CD4-positive, alpha-beta T cell (primary cell): ENCODE measurements around the gene HSD17B12. TPM values are rescaled to one million over a fixed set of nuclear protein-coding genes. Genes with fewer than 3 reads are reported as not detected.

Experiments
- ATAC-seq: fragments of 200-7000 bp; cut with Tn5 transposase; one replicate; pipeline ENCODE4 v1.10.0; 2022; ENCODE audit warnings: mild to moderate bottlenecking; ENCODE audit not compliant: poor library complexity
- CTCF ChIA-PET: fragments of 350-600 bp; sonication (Branson Sonifier 250); formaldehyde crosslinking; loops from one replicate; lab custom pipeline; 2021; ENCODE audit warnings: antibody characterized with exemption, inconsistent platforms; lab: Charles Lee
- POLR2A ChIA-PET: fragments of 350-600 bp; sonication (Branson Sonifier 250); formaldehyde crosslinking; loops from one replicate; lab custom pipeline; 2021; ENCODE audit warnings: antibody characterized with exemption, inconsistent platforms; lab: Charles Lee
- DNase-seq, 14 experiments: peaks; one replicate each; pipeline ENCODE4 v3.0.0-alpha.2; 2013 to 2020; ENCODE audit warnings: mixed read lengths in 2 of 14
- H3K27ac ChIP-seq, 2 donors: one replicate each; pipeline versions ENCODE4 v1.5.1 to v1.7.0; 2013; ENCODE audit warnings: low read length in 2 of 2, low read depth in 1 of 2, mild to moderate bottlenecking in 1 of 2
- H3K27me3 ChIP-seq, 2 experiments: 1 replicate in 1 of 2; 2 replicates in 1 of 2; pipeline versions ENCODE4 v1.6.1 to v1.7.0; 2013; ENCODE audit warnings: low read length in 2 of 2, control low read depth in 1 of 2, mild to moderate bottlenecking in 1 of 2, moderate library complexity in 1 of 2; ENCODE audit not compliant: insufficient read depth in 2 of 2, control insufficient read depth in 1 of 2
- H3K36me3 ChIP-seq: one replicate; pipeline ENCODE4 v1.6.1; 2013; ENCODE audit warnings: low read length, control low read depth; ENCODE audit not compliant: insufficient read depth
- H3K4me1 ChIP-seq: one replicate; pipeline ENCODE4 v1.6.1; 2013; ENCODE audit warnings: low read length, control low read depth; ENCODE audit not compliant: insufficient read depth
- H3K4me3 ChIP-seq: one replicate; pipeline ENCODE4 v1.5.1; 2013; ENCODE audit warnings: mild to moderate bottlenecking, low read length, moderate library complexity
- H3K9me3 ChIP-seq, 2 experiments: 1 replicate in 1 of 2; 2 replicates in 1 of 2; pipeline versions ENCODE4 v1.6.1 to v1.7.0; 2013; ENCODE audit warnings: low read length in 2 of 2, mild to moderate bottlenecking in 2 of 2, control low read depth in 1 of 2, moderate library complexity in 1 of 2; ENCODE audit not compliant: control insufficient read depth in 1 of 2, insufficient read depth in 1 of 2
- H3K27ac Mint-ChIP-seq: one replicate; pipeline ENCODE4 v1.8.0; 2020; ENCODE audit warnings: mixed read lengths
- H3K27me3 Mint-ChIP-seq: one replicate; pipeline ENCODE4 v1.8.0; 2021; ENCODE audit warnings: mixed read lengths
- H3K36me3 Mint-ChIP-seq: one replicate; pipeline ENCODE4 v1.8.0; 2021; ENCODE audit warnings: low read depth, mixed read lengths
- H3K4me1 Mint-ChIP-seq: one replicate; pipeline ENCODE4 v1.8.0; 2021; ENCODE audit warnings: low read depth, mixed read lengths
- H3K4me3 Mint-ChIP-seq: one replicate; pipeline ENCODE4 v1.8.0; 2020; ENCODE audit warnings: mild to moderate bottlenecking, mixed read lengths
- H3K9me3 Mint-ChIP-seq: one replicate; pipeline ENCODE4 v1.8.0; 2020; ENCODE audit warnings: mixed read lengths
- intact Hi-C, 2 experiments: fragments of 100-400 bp; cut with DNase I in 1 of 2; cut with micrococcal nuclease in 1 of 2; formaldehyde crosslinking; loops; one replicate each; pipeline versions ENCODE4 v1.15.1 to v1.9.0; 2023 to 2025; cut with DNase I, micrococcal nuclease
- total RNA-seq, 174 experiments: library from RNA in 2 of 174; stranded (reverse) in 2 of 174; gene quantifications; one replicate each; pipeline ENCODE4 v1.2.3 and lab custom pipeline; 2021 to 2026
- TF ChIP-seq, protein P1 (sequence below): fragments of 200-600 bp; IDR thresholded peaks from one replicate; pipeline ENCODE4 v1.8.0; 2022; ENCODE audit warnings: antibody characterized with exemption, mild to moderate bottlenecking

Gene HSD17B12
- total RNA-seq, 2 experiments from 2014 or later = 16.1 to 16.3 TPM

DNA sequence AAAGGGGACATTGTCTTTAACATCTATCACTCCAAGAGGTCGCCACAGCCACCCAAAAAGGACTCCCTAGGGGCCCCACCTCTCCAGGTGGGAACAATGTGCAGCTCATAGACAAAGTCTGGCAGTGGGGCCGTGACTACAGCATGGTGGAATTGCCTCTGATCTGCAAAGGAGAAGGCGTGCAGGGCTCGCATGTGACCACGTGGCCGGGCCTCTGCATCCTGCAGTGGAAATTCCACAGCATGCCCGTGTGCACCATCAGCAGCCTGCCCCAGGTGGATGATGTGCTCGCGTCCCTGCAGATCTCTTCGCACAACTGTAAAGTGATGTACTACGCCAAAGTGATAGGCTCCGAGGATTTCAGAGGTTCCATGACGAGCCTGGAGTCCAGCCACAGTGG is 218.6 kb downstream of the HSD17B12 start:
- Mint-ChIP-seq H3K4me1 (peaks cover 6% of the 10 kb centered on the region), H3K4me3 (no peak overlapping the region), H3K27ac (no peak overlapping the region), H3K27me3 (no peaks in the 10 kb centered on the region), H3K36me3 (peaks cover 92% of the 10 kb centered on the region), H3K9me3 (no peaks in the 10 kb centered on the region)
- H3K4me1 ChIP-seq = no peaks in the 10 kb centered on the region
- H3K9me3 ChIP-seq = no peaks in the 10 kb centered on the region
- no peak overlapping the region for H3K27ac ChIP-seq
- TF ChIP-seq, protein P1, sequence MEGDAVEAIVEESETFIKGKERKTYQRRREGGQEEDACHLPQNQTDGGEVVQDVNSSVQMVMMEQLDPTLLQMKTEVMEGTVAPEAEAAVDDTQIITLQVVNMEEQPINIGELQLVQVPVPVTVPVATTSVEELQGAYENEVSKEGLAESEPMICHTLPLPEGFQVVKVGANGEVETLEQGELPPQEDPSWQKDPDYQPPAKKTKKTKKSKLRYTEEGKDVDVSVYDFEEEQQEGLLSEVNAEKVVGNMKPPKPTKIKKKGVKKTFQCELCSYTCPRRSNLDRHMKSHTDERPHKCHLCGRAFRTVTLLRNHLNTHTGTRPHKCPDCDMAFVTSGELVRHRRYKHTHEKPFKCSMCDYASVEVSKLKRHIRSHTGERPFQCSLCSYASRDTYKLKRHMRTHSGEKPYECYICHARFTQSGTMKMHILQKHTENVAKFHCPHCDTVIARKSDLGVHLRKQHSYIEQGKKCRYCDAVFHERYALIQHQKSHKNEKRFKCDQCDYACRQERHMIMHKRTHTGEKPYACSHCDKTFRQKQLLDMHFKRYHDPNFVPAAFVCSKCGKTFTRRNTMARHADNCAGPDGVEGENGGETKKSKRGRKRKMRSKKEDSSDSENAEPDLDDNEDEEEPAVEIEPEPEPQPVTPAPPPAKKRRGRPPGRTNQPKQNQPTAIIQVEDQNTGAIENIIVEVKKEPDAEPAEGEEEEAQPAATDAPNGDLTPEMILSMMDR = no peak
- H3K4me3 ChIP-seq = no peak overlapping the region
- peaks cover 81% of the 10 kb centered on the region for H3K36me3 ChIP-seq
- intact Hi-C loops = no loop called here
- ChIA-PET POLR2A (no interaction called here), CTCF (no interaction called here)
- no peaks in the 10 kb centered on the region for H3K27me3 ChIP-seq
- ATAC-seq (no peak), DNase-seq (no peak)

DNA sequence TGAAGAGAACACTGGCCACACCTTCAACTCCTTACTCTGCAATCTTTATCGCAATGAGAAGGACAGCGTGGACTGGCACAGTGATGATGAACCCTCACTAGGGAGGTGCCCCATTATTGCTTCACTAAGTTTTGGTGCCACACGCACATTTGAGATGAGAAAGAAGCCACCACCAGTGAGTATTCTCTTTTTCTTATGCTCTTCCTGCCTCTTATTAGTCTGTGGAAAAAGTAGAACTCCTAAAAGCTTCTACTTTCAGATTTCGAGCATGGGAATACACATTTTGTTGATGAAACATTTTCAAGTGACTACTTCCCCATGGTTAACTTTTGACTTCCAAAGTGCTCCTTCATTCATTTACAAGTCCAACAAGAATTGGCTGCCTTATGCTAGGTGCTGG is 221.0 kb downstream of the HSD17B12 start:
- Mint-ChIP-seq H3K27me3 (no peaks in the 10 kb centered on the region), H3K4me3 (no peak overlapping the region), H3K36me3 (peaks cover 87% of the 10 kb centered on the region), H3K4me1 (peaks cover 6% of the 10 kb centered on the region), H3K27ac (no peak overlapping the region), H3K9me3 (no peaks in the 10 kb centered on the region)
- DNase-seq (no peak), ATAC-seq (no peak)
- TF ChIP-seq, protein P1 = no peak
- no peak overlapping the region for H3K27ac ChIP-seq
- peaks cover 74% of the 10 kb centered on the region for H3K36me3 ChIP-seq
- ChIA-PET CTCF (no interaction called here), POLR2A (no interaction called here)
- no peak overlapping the region for H3K4me3 ChIP-seq
- H3K9me3 ChIP-seq = no peaks in the 10 kb centered on the region
- intact Hi-C loops = no loop called here
- H3K4me1 ChIP-seq = no peaks in the 10 kb centered on the region
- H3K27me3 ChIP-seq = no peaks in the 10 kb centered on the region

DNA sequence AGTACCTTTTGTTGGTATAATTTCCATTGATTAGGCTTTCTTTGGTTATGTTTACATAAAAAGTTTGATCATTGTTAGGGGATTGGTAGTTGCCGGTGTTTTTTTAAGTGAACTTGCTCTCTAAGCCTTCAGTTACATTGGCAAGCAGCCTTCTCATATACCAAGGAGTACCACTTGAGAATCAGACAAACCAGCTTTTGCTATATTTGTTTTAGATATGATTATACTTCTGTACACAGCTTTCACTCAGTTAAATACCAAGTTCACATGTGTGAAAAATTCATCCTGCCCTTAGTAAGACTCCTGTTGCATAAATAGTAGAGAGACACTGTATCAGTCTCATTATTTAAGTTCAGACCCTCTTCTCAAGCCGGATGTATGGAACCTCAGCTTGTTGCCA is 222.5 kb downstream of the HSD17B12 start:
- intact Hi-C loops = no loop called here
- Mint-ChIP-seq H3K27me3 (no peaks in the 10 kb centered on the region), H3K4me1 (peaks cover 6% of the 10 kb centered on the region), H3K4me3 (no peak overlapping the region), H3K27ac (no peak overlapping the region), H3K9me3 (no peaks in the 10 kb centered on the region), H3K36me3 (peaks cover 86% of the 10 kb centered on the region)
- Histone ChIP-seq H3K27ac (no peak overlapping the region), H3K9me3 (no peaks in the 10 kb centered on the region), H3K4me3 (no peak overlapping the region), H3K27me3 (no peaks in the 10 kb centered on the region), H3K4me1 (no peaks in the 10 kb centered on the region), H3K36me3 (peaks cover 60% of the 10 kb centered on the region)
- ChIA-PET CTCF (interaction anchor here (0.6 to 1.3 kb wide), 2 partner anchors 13 to 603 kb away, joined by 3 to 5 read pairs; no protein-coding TSS in a partner anchor), POLR2A (no interaction called here)
- DNase-seq (no peak), ATAC-seq (no peak)
- TF ChIP-seq, protein P1 = no peak
